HG03039 (cell line): ENCODE data around the gene GLRB.
A peak's percentile ranks its signal among the peaks of the same experiment; 100 is the strongest.
"Not testable (repeated sequence)": the region's sequence is repeated elsewhere in the genome, so short reads cannot be mapped to it uniquely, and the experiment has no call there.

ENCODE experiments used
- ATAC-seq: cut with Tn5 transposase; IDR thresholded peaks from one replicate; pipeline ENCODE4 v1.9.1; 2021; ENCODE audit warnings: mild to moderate bottlenecking, moderate library complexity; ENCODE audit not compliant: unreplicated experiment

The GLRB gene

GRCh38 chr4:157075811-157076577, at the start of gene GLRB:
Gene GLRB (plus strand): TSS chr4:157076150. CDS start chr4:157078025, 1,875 bp downstream.
- ATAC-seq, result no peak

DNA sequence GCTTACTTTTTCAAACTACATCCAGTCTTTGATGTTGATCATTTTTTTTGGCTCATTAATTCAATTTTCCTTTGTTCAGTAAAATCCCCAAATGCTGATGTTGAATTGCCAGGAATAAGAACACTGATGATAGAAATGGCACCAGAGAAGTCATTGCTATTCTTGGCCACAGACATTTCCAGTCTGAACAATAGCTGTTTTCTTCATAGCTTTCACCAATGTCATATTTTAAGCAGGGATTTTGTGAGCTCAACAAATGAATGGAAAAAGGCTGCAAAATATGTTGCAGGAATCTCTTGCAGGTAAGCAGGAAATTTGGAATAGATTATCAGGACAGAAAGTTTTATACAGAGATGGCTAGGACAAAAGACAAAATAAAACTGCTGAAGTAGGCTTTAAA, 40.5 kb upstream of the GLRB start:
- ATAC-seq, result no peak

- ATAC-seq, result no peak
Observed at GRCh38 chr4:157040405-157040804, 35.5 kb upstream of the GLRB start.

DNA sequence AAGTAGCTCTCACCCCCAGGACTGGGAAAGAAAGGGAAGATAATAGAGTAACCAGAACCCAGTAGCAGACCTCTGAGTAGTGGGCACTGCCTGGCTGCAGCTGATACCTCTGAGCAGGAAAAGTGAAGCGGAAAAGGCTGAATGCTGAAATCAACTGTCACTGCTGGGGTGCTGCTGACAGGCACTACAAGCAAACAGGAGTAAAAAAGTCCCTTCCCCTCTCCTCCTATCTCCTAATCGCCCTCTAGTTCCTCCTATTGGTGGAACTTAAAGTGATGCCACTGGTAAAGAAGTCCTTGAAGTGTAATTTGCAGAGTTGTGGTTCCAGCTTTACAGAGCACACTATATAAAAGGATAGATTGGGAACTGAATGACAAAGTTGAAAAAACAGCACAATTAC, 32.8 kb upstream of the GLRB start:
- ATAC-seq, result no peak

GRCh38 chr4:157045507-157046127, 30.3 kb upstream of the GLRB start:
- ATAC-seq, result peak; percentile 58

- ATAC-seq, result no peak
Observed at GRCh38 chr4:157048248-157048647, 27.7 kb upstream of the GLRB start.

DNA sequence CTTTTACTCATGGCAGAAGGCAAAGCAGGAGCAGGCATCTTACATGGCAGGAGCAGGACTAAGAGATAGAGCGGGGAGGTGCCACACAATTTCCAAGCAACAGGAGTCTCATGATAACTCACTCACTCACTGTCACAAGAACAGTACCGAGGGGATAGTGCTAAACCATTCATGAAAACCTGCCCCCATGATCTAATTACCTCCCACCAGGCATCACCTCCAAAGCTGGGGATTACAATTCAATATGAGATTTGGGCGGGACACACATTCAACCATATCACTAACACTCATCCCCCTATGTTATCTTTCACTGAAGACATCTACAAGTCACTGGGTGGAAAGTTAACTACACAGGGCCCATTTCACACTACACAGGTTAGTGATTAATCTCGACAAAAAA, 25.4 kb upstream of the GLRB start:
- no peak for ATAC-seq

DNA sequence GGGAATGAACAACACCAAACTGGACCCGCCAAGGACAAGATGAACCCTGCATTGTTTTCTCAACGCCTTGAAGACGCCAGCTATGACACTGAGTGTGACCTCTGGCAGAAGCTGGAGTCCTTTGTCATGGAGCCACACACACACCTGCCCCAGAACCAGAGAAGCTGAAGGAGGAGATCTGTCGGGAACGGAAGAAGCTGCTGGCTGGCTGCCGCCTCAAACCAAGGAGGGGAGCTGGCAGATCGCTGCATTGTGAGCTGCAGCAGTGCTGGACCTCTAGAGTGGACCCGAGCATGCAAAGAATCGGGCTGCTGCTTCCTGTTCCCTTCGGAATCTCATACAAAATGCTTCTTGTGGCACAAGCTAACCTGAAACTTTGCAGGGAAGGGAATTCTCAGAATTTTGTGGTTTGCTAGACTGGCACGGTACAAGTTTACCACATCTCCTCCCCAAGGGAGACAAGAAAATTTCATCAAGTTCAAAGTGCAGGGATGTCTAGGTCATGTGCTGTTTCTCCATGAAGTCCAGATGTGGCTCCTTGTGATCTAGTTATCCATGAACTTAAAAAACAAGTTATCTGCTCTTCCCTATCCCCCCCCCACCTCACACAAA, 23.4 kb upstream of the GLRB start:
- ATAC-seq, result no peak

- ATAC-seq, result no peak
Observed at GRCh38 chr4:157057218-157057617, 18.7 kb upstream of the GLRB start.

DNA sequence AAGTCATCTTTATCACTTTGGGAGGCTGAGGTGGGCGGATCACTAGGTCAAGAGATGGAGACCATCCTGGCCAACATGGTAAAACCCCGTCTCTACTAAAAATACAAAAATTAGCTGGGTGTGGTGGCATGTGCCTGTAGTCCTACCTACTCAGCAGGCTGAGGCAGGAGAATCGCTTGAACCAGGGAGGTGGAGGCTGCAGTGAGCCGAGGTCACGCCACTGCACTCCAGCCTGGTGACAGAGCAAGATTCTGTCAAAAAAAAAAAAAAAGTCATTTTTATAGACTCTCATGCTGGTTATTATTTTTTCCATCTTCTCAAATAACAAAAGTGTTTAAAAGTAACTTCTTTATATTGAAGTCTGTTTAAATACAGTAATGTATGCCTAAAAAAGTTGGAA, 17.1 kb upstream of the GLRB start:
- not testable (repeated sequence) for ATAC-seq

DNA sequence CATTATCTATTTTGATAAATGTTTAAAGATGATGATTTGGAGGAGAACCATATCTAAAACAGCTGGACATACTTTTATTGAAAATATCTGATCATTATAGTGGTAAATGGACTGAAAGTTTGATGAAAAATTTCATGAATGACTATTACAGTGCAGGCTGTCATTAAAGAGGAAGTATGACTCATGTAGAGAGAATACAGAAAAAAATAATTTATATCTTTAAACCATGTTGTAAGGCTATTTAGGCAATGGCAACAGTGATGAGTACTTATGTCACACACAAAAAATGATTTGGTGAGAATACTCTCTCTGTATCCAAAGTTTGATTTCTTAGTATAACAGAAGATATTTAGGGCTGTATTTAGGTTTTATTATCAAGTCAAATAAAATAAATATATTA, 3.9 kb upstream of the GLRB start:
- ATAC-seq, result no peak

- ATAC-seq, result no peak
Observed at GRCh38 chr4:157075401-157075800, 549 bp upstream of the GLRB start.

GRCh38 chr4:157076578-157076947, 613 bp downstream of the GLRB start:
- no peak for ATAC-seq

DNA sequence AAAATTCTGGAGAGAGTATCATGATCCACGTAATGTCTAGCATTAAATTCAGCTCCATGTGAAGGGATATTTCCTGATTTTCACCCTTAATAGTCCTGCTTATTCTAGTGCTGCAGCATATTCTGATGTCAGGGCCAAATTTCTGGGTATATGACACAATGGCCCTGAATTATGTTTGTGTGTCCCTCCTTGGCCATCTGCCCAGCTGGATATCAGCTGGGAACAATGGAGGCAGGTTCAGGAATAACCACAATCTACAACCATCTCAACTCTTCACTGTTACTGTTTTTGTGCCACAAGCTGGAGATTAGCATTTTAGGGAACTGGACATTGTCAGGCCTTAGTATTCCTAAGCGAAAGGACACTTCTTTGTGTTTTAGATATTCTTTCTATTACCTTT, 3.5 kb downstream of the GLRB start:
- no peak for ATAC-seq

- ATAC-seq, result no peak
Observed at GRCh38 chr4:157080605-157081004, 4.7 kb downstream of the GLRB start.

DNA sequence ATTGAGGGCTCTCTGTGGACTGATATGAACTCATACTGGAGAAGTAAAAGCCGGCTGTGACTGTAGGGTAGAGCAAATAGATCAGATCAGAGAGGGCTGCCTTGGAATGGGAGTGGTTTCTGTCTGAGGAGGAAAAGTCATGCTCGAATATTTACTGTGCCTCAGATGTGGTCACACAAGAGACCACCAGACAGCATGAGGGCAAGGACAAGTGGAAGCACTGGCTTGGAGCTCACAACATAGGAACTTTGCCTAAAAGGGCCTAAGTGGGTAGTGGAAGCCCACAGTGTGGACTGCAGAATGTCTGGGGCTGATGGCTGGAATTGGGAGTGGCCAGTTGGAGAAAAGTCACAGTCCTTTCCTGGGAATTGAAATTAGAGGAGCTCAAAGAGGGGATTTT, 19.8 kb downstream of the GLRB start:
- ATAC-seq, result no peak

GRCh38 chr4:157096439-157096838, 20.5 kb downstream of the GLRB start:
- ATAC-seq, result no peak

GRCh38 chr4:157099506-157099905, 23.6 kb downstream of the GLRB start:
- ATAC-seq, result no peak

- no peak for ATAC-seq
Observed at GRCh38 chr4:157104541-157104940, 28.6 kb downstream of the GLRB start.

DNA sequence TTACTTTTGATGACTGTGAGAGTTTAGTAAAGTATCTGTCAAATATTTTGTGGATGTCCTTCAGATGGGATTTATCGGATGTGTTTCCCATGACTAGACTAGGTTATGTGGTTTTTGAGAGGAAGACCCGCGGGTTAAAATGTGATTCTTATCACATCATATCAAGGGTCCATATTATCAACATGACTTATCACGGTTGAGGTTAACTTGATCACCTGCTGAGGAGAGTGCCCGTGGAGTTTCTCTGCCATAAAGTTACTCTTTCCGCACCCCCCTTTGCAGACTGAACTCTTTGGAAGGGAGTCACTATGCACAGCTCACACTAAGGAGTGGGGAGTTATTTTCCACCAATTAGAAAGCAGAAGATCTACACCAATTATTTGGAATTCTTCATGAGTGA, 38.7 kb downstream of the GLRB start:
- ATAC-seq, result no peak

DNA sequence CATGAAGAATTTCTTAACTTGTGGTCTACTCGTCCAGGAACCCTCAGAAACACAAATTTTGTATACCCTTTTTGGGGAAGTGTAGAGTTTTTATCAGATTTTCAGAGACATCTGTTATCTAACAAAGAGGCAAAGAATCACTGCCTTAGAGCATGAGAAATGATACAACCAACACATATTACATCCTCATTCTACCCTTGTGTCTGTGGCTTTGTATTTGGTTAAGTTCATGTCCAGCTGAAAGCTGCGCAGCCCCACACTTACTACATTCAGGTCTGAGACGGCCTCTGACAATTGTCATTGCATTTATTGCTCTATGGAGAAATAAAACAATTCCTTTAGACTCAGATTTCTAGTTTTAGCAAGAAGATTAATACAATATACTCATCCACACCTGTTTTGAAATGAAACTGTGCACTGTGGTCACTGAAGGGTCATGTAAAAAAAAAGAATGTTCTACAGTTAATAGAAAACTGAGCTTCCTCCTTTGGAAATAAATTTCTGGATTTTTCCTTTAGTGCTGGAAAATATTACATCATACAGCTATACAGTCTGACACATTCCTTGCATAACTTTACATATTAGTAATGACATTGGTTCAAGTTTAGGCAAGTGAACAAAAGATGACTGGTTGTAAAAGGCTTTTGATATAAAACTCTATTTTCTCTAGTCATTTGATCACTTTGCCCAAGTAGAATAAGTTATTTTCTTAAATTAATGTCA, 39.8 kb downstream of the GLRB start:
- no peak for ATAC-seq

DNA sequence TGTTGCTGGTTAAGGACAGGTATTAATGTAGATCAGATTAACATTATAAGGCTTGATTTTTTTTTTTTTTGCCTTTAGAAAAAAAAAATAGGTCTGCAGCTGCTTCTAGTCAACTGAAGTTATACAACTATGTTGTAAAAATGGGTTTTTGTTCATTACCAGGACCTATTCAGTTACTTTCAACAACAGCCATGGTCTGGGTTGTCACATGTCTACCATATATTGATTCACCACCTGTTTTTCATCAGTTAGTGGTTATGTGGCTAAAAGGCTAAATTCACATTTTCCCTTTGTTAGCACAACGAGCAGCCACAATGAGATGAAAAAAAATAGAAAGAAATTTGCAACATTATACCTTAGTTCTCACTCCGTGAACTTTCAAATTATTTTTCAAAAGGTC, 45.5 kb downstream of the GLRB start:
- no peak for ATAC-seq
